ENCODE measurements around the gene LAMA3. TPM values are rescaled to one million over a fixed set of nuclear protein-coding genes. Genes with fewer than 3 reads are reported as not detected.

The LAMA3 gene
- total RNA-seq, 6 experiments from 2014 or later: 1.3 to 5.0 (median 3.0) TPM

DNA sequence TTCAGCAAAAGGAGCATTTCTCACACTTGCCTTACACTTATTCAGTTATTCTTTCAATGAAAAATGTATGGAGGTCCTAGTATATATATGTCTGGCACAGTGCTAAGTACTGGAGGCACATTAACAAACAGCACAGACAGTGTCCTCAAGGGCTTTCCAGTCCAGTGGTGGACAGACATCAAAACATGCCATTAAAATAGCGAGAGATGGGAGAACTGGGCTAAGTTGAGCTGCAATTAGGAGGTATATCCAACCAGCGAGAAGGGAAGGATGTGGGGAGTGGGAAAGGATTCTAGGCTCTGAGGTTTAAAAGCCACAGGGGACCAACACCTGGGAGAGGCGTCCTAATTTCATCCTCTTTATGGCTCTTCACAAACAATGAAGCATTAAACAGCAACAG, 197.8 kb downstream of the LAMA3 start:
- H3K36me3 ChIP-seq: peaks cover 0 to 2% (median 0%) of the 10 kb centered on the region in 4 donors

GRCh38 chr18:23887493-23887892, 198.2 kb downstream of the LAMA3 start:
- no peak for DNase-seq
- ATAC-seq: no peak
- no peak for TF ChIP-seq POLR2A (IDR thresholded peaks at IDR 0.05)
- H3K27ac ChIP-seq: no peak overlapping the region
- H3K4me3 ChIP-seq: no peak overlapping the region
- H3K27me3 ChIP-seq: no peaks in the 10 kb centered on the region
- peaks cover 0 to 6% (median 0%) of the 10 kb centered on the region in 4 donors for H3K4me1 ChIP-seq
- 64% methylated on average over 1 of the region's 2 CpGs for WGBS (ENCODE audit: insufficient coverage, low coverage, low lambda C conversion rate, missing lambda C conversion rate)
- no peaks in the 10 kb centered on the region for H3K9me3 ChIP-seq
- intact Hi-C loops (cut with DNase I): no loop called here
- peaks cover 0 to 2% (median 0%) of the 10 kb centered on the region in 4 donors for H3K36me3 ChIP-seq

More for the DNA sequence above, 197.8 kb downstream of the LAMA3 start:
- intact Hi-C loops (cut with DNase I): no loop called here
- WGBS (ENCODE audit: insufficient coverage, low coverage, low lambda C conversion rate, missing lambda C conversion rate): 84% methylated on average over 2 of the region's 3 CpGs
- no peak for DNase-seq
- peaks cover 0 to 6% (median 0%) of the 10 kb centered on the region in 4 donors for H3K4me1 ChIP-seq
- TF ChIP-seq, protein P1, sequence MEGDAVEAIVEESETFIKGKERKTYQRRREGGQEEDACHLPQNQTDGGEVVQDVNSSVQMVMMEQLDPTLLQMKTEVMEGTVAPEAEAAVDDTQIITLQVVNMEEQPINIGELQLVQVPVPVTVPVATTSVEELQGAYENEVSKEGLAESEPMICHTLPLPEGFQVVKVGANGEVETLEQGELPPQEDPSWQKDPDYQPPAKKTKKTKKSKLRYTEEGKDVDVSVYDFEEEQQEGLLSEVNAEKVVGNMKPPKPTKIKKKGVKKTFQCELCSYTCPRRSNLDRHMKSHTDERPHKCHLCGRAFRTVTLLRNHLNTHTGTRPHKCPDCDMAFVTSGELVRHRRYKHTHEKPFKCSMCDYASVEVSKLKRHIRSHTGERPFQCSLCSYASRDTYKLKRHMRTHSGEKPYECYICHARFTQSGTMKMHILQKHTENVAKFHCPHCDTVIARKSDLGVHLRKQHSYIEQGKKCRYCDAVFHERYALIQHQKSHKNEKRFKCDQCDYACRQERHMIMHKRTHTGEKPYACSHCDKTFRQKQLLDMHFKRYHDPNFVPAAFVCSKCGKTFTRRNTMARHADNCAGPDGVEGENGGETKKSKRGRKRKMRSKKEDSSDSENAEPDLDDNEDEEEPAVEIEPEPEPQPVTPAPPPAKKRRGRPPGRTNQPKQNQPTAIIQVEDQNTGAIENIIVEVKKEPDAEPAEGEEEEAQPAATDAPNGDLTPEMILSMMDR (IDR thresholded peaks at IDR 0.05): no peak
- no peak for TF ChIP-seq POLR2A (IDR thresholded peaks at IDR 0.05)
- H3K9me3 ChIP-seq: no peaks in the 10 kb centered on the region
- H3K27me3 ChIP-seq: no peaks in the 10 kb centered on the region
- no peak for ATAC-seq
- H3K27ac ChIP-seq: no peak overlapping the region
- no peak overlapping the region for H3K4me3 ChIP-seq

DNA sequence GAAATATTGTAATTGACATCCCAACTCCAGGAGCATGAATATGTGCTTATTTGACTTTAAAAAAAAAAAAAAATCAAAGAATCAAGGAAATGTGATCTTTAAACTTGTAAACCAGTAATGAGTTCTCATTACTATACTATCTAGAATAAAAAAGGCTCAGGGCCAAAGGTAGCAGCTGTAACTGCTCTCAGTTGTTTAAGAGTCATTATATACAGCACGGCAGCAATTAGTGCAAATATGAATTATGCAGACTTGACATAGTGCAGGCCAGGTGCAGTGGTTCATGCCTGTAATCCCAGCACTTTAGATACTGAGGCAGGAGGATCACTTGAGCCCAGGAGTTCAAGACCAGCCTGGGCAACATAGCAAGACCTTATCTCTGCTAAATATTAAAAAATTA, 199.6 kb downstream of the LAMA3 start:
- Histone ChIP-seq H3K27ac (no peak overlapping the region), H3K9me3 (no peaks in the 10 kb centered on the region), H3K4me1 (no peaks in the 10 kb centered on the region), H3K36me3 (peaks cover 0 to 2% (median 0%) of the 10 kb centered on the region in 4 donors), H3K4me3 (no peak overlapping the region), H3K27me3 (no peaks in the 10 kb centered on the region)
- intact Hi-C loops (cut with DNase I): no loop called here
- no peak for TF ChIP-seq POLR2A (IDR thresholded peaks at IDR 0.05)
- TF ChIP-seq, protein P1 (IDR thresholded peaks at IDR 0.05): no peak
- no peak for ATAC-seq
- no peak for DNase-seq
- 78% methylated on average over 1 of the region's 1 CpG for WGBS (ENCODE audit: insufficient coverage, low coverage, low lambda C conversion rate, missing lambda C conversion rate)

DNA sequence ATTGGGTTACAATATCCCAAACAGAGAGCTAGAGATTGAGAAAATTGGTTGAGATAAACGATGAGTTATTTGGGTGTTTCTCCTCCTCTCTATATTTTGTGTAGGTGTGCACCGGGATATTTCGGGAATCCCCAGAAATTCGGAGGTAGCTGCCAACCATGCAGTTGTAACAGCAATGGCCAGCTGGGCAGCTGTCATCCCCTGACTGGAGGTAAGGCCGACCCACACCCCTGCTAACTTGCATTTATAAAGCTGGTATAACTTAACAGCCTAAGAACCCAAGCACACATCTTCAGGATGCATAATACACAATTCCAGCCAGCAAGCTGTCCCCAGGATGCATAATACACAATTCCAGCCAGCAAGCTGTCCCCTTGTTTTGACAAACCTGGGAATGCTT, 200.7 kb downstream of the LAMA3 start:
- no peaks in the 10 kb centered on the region for H3K9me3 ChIP-seq
- H3K27ac ChIP-seq: no peak overlapping the region
- H3K27me3 ChIP-seq: no peaks in the 10 kb centered on the region
- H3K4me3 ChIP-seq: no peak overlapping the region
- no peaks in the 10 kb centered on the region for H3K4me1 ChIP-seq
- WGBS (ENCODE audit: insufficient coverage, low coverage, low lambda C conversion rate, missing lambda C conversion rate): 83% methylated on average over 3 of the region's 5 CpGs
- TF ChIP-seq POLR2A (IDR thresholded peaks at IDR 0.05): no peak
- TF ChIP-seq, protein P1 (IDR thresholded peaks at IDR 0.05): no peak
- DNase-seq: no peak
- no peak for ATAC-seq
- intact Hi-C loops (cut with DNase I): no loop called here
- H3K36me3 ChIP-seq: peaks cover 0 to 2% (median 0%) of the 10 kb centered on the region in 4 donors

DNA sequence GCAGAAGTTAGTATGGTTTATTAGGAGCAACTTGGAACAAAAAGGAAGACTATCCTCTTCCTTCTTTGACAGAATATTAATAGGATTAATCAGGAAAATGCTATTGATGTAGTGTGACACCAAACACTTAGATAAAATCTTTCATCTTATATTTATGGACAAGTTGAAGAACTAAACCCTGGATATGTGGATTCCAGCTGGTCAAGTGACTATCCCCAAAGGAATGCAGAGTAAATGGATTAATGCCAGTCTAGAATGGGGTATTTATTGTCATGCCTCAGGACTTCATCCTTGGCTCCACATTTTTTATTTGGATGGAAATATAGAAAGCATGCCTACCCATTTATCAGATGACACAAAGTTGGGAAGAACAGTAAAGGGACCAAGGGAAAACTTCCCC, 201.3 kb downstream of the LAMA3 start:
- Histone ChIP-seq H3K4me3 (no peak overlapping the region), H3K9me3 (no peaks in the 10 kb centered on the region), H3K4me1 (no peaks in the 10 kb centered on the region), H3K27me3 (no peaks in the 10 kb centered on the region), H3K27ac (no peak overlapping the region), H3K36me3 (peaks cover 0 to 2% (median 0%) of the 10 kb centered on the region in 4 donors)
- ATAC-seq (no peak), DNase-seq (no peak)
- intact Hi-C loops (cut with DNase I): no loop called here
- TF ChIP-seq POLR2A (IDR thresholded peaks at IDR 0.05): no peak
- TF ChIP-seq, protein P1 (IDR thresholded peaks at IDR 0.05): no peak

Measured in right lobe of liver (tissue), 6 donors.